Stimulated activated memory B cell treated with anti-CD40 and anti-IgM and Interleukin-4, amounts not matched to agents 10 μg/mL and 1 μg/mL and 100 μg/mL, for 72 hours (primary cell): Measurements from ENCODE around the gene DENND6A.
"Not testable (repeated sequence)": the region's sequence is repeated elsewhere in the genome, so short reads cannot be mapped to it uniquely, and the experiment has no call there.

Experiments used
- ATAC-seq: fragments of 150-1000 bp; cut with Tn5 transposase; 2 replicates; pipeline ENCODE4 v1.10.0; 2021
- H3K27ac Mint-ChIP-seq: one replicate; pipeline ENCODE4 v1.8.0; 2022; ENCODE audit warnings: mild to moderate bottlenecking, mixed read lengths
- H3K27me3 Mint-ChIP-seq: one replicate; pipeline ENCODE4 v1.8.0; 2022; ENCODE audit warnings: mixed read lengths
- H3K36me3 Mint-ChIP-seq: one replicate; pipeline ENCODE4 v1.8.0; 2022; ENCODE audit warnings: mixed read lengths
- H3K4me1 Mint-ChIP-seq: one replicate; pipeline ENCODE4 v1.8.0; 2022; ENCODE audit warnings: mixed read lengths
- H3K4me3 Mint-ChIP-seq: one replicate; pipeline ENCODE4 v1.8.0; 2022; ENCODE audit warnings: mild to moderate bottlenecking, moderate library complexity, mixed read lengths
- H3K9me3 Mint-ChIP-seq: one replicate; pipeline ENCODE4 v1.8.0; 2022; ENCODE audit warnings: mixed read lengths

DENND6A gene

GRCh38 chr3:57624801-57625200 is 68.1 kb downstream of the DENND6A start:
- no peak overlapping the region for H3K27ac Mint-ChIP-seq
- ATAC-seq: no peak

GRCh38 chr3:57622362-57622761 is 70.5 kb downstream of the DENND6A start:
- ATAC-seq: no peak
- H3K27me3 Mint-ChIP-seq: no peaks in the 10 kb centered on the region

More at GRCh38 chr3:57624801-57625200, 68.1 kb downstream of the DENND6A start:
- H3K27me3 Mint-ChIP-seq: no peaks in the 10 kb centered on the region
- H3K4me3 Mint-ChIP-seq: no peak overlapping the region
- no peaks in the 10 kb centered on the region for H3K9me3 Mint-ChIP-seq
- H3K4me1 Mint-ChIP-seq: no peaks in the 10 kb centered on the region
- peaks cover 39% of the 10 kb centered on the region for H3K36me3 Mint-ChIP-seq

GRCh38 chr3:57617739-57618138 is 75.1 kb downstream of the DENND6A start:
- Mint-ChIP-seq H3K4me1 (no peaks in the 10 kb centered on the region), H3K27me3 (no peaks in the 10 kb centered on the region), H3K36me3 (peaks cover 12% of the 10 kb centered on the region), H3K27ac (no peak overlapping the region), H3K9me3 (no peaks in the 10 kb centered on the region), H3K4me3 (no peak overlapping the region)
- no peak for ATAC-seq

More at GRCh38 chr3:57622362-57622761, 70.5 kb downstream of the DENND6A start:
- Mint-ChIP-seq H3K9me3 (no peaks in the 10 kb centered on the region), H3K4me1 (no peaks in the 10 kb centered on the region), H3K4me3 (no peak overlapping the region), H3K36me3 (peaks cover 30% of the 10 kb centered on the region), H3K27ac (no peak overlapping the region)

- Mint-ChIP-seq H3K27ac (no peak overlapping the region), H3K9me3 (no peaks in the 10 kb centered on the region), H3K36me3 (peaks cover 13% of the 10 kb centered on the region), H3K4me1 (no peaks in the 10 kb centered on the region), H3K27me3 (no peaks in the 10 kb centered on the region), H3K4me3 (no peak overlapping the region)
- ATAC-seq: no peak
Measured at GRCh38 chr3:57616233-57616632, 76.6 kb downstream of the DENND6A start.

GRCh38 chr3:57611870-57612269 is 81.0 kb downstream of the DENND6A start:
- H3K27me3 Mint-ChIP-seq, H3K4me3 Mint-ChIP-seq, H3K9me3 Mint-ChIP-seq, H3K4me1 Mint-ChIP-seq, H3K27ac Mint-ChIP-seq, ATAC-seq: not testable (repeated sequence)
- peaks cover 51% of the 10 kb centered on the region for H3K36me3 Mint-ChIP-seq

GRCh38 chr3:57605683-57606082 is 87.2 kb downstream of the DENND6A start:
- no peak overlapping the region for H3K4me3 Mint-ChIP-seq
- no peak overlapping the region for H3K27ac Mint-ChIP-seq
- no peak for ATAC-seq
- H3K36me3 Mint-ChIP-seq: peaks cover 65% of the 10 kb centered on the region
- no peaks in the 10 kb centered on the region for H3K27me3 Mint-ChIP-seq
- peaks cover 8% of the 10 kb centered on the region for H3K9me3 Mint-ChIP-seq
- no peaks in the 10 kb centered on the region for H3K4me1 Mint-ChIP-seq

- H3K36me3 Mint-ChIP-seq: peaks cover 58% of the 10 kb centered on the region
- no peaks in the 10 kb centered on the region for H3K27me3 Mint-ChIP-seq
- peaks cover 8% of the 10 kb centered on the region for H3K9me3 Mint-ChIP-seq
- ATAC-seq: no peak
- H3K4me1 Mint-ChIP-seq: no peaks in the 10 kb centered on the region
- no peak overlapping the region for H3K27ac Mint-ChIP-seq
- H3K4me3 Mint-ChIP-seq: no peak overlapping the region
Measured at GRCh38 chr3:57604971-57605370, 87.9 kb downstream of the DENND6A start.

GRCh38 chr3:57600195-57600594 is 92.7 kb downstream of the DENND6A start:
- H3K36me3 Mint-ChIP-seq: peaks cover 17% of the 10 kb centered on the region
- H3K27ac Mint-ChIP-seq: no peak overlapping the region
- no peaks in the 10 kb centered on the region for H3K27me3 Mint-ChIP-seq
- no peak for ATAC-seq
- peaks cover 21% of the 10 kb centered on the region for H3K4me1 Mint-ChIP-seq
- no peaks in the 10 kb centered on the region for H3K9me3 Mint-ChIP-seq
- no peak overlapping the region for H3K4me3 Mint-ChIP-seq

GRCh38 chr3:57598765-57599360 is 94.0 kb downstream of the DENND6A start:
- H3K9me3 Mint-ChIP-seq: no peaks in the 10 kb centered on the region
- ATAC-seq: no peak
- peaks cover 31% of the 10 kb centered on the region for H3K4me1 Mint-ChIP-seq
- H3K36me3 Mint-ChIP-seq: peaks cover 9% of the 10 kb centered on the region
- H3K27ac Mint-ChIP-seq: peak overlapping the region; percentile 89
- H3K4me3 Mint-ChIP-seq: peak overlapping the region; percentile 89
- H3K27me3 Mint-ChIP-seq: no peaks in the 10 kb centered on the region

GRCh38 chr3:57597127-57597923 is 95.6 kb downstream of the DENND6A start, which contains the start of gene ARF4:
ARF4 (minus strand) TSS chr3:57597344; CDS start chr3:57597140, 204 bp downstream.
- no peaks in the 10 kb centered on the region for H3K27me3 Mint-ChIP-seq
- ATAC-seq: peak; percentile 98
- H3K4me3 Mint-ChIP-seq: peak within 1 kb of the TSS; percentile 89
- H3K27ac Mint-ChIP-seq: peak within 1 kb of the TSS; percentile 89
- peaks cover 10% of the 10 kb centered on the region for H3K36me3 Mint-ChIP-seq
- no peaks in the 10 kb centered on the region for H3K9me3 Mint-ChIP-seq
- H3K4me1 Mint-ChIP-seq: peaks cover 45% of the 10 kb centered on the region

- peak overlapping the region; percentile 89 for H3K4me3 Mint-ChIP-seq
- no peaks in the 10 kb centered on the region for H3K9me3 Mint-ChIP-seq
- H3K4me1 Mint-ChIP-seq: peaks cover 51% of the 10 kb centered on the region
- peak; percentile 0 for ATAC-seq
- no peaks in the 10 kb centered on the region for H3K27me3 Mint-ChIP-seq
- H3K36me3 Mint-ChIP-seq: peaks cover 9% of the 10 kb centered on the region
- peak overlapping the region; percentile 89 for H3K27ac Mint-ChIP-seq
Measured at GRCh38 chr3:57596495-57597126, 96.3 kb downstream of the DENND6A start.

- Mint-ChIP-seq H3K27ac (no peak overlapping the region), H3K4me1 (peaks cover 50% of the 10 kb centered on the region), H3K9me3 (no peaks in the 10 kb centered on the region), H3K27me3 (no peaks in the 10 kb centered on the region), H3K36me3 (peaks cover 12% of the 10 kb centered on the region), H3K4me3 (peak overlapping the region; percentile 34)
- ATAC-seq: no peak
Measured at GRCh38 chr3:57594576-57594975, 98.3 kb downstream of the DENND6A start.

GRCh38 chr3:57594144-57594543 is 98.7 kb downstream of the DENND6A start:
- Mint-ChIP-seq H3K27ac (no peak overlapping the region), H3K27me3 (no peaks in the 10 kb centered on the region), H3K4me1 (peaks cover 46% of the 10 kb centered on the region), H3K36me3 (peaks cover 12% of the 10 kb centered on the region), H3K4me3 (no peak overlapping the region), H3K9me3 (no peaks in the 10 kb centered on the region)
- no peak for ATAC-seq

- no peak overlapping the region for H3K27ac Mint-ChIP-seq
- H3K4me1 Mint-ChIP-seq: peaks cover 43% of the 10 kb centered on the region
- H3K9me3 Mint-ChIP-seq: no peaks in the 10 kb centered on the region
- ATAC-seq: no peak
- no peaks in the 10 kb centered on the region for H3K27me3 Mint-ChIP-seq
- H3K4me3 Mint-ChIP-seq: no peak overlapping the region
- H3K36me3 Mint-ChIP-seq: peaks cover 12% of the 10 kb centered on the region
Measured at GRCh38 chr3:57592306-57592705, 100.6 kb downstream of the DENND6A start.

- no peak for ATAC-seq
- H3K27me3 Mint-ChIP-seq: no peaks in the 10 kb centered on the region
- H3K4me3 Mint-ChIP-seq: no peak overlapping the region
- H3K27ac Mint-ChIP-seq: no peak overlapping the region
- peaks cover 7% of the 10 kb centered on the region for H3K36me3 Mint-ChIP-seq
- no peaks in the 10 kb centered on the region for H3K9me3 Mint-ChIP-seq
- H3K4me1 Mint-ChIP-seq: peaks cover 38% of the 10 kb centered on the region
Measured at GRCh38 chr3:57587905-57588304, 105.0 kb downstream of the DENND6A start.
